Measurements from ENCODE around the gene POMGNT1.

DNA sequence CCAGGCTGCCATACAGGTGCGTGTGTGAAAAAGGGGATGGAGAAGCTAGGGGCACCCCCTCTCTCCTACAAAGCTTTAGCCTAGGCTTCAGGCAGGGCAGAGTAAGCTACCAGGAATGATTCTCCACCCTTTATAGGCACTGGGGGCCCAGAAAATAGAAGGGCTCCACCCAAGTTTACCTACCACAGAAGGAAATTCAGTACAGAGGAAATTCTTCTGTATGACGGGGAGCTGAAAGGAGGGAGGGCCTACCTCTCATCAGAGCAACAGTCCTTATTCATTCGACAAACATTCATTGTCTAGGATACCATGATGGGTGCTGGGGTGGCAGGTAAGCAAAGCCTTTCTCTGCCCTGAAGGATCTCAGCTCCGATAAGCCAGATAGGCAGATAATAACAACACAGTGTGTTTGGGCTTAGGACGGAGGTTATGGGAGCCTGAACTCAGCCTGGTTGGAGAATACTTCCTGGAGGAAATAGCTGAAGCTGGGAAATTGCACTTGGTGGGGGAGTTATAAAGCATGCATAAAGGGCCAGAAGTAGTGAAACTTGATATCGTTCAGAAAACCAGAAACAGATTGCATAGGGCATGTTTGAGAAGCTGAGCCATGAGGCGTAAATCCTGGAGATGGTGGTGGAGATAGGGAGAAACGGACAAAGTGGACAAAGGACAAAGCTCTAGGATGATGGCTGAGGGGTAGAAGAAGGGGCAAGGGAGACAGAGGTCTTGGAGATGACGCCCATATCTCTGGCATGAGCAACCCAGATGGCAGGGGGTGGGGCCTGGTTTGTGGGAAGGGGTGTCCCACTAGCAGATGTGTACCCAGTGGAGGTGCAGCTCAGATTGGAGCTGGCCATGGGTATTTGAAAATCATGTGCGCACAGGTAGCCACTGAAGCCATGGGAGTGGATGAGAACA is 16.6 kb downstream of the POMGNT1 start:
- TF ChIP-seq, protein P1, sequence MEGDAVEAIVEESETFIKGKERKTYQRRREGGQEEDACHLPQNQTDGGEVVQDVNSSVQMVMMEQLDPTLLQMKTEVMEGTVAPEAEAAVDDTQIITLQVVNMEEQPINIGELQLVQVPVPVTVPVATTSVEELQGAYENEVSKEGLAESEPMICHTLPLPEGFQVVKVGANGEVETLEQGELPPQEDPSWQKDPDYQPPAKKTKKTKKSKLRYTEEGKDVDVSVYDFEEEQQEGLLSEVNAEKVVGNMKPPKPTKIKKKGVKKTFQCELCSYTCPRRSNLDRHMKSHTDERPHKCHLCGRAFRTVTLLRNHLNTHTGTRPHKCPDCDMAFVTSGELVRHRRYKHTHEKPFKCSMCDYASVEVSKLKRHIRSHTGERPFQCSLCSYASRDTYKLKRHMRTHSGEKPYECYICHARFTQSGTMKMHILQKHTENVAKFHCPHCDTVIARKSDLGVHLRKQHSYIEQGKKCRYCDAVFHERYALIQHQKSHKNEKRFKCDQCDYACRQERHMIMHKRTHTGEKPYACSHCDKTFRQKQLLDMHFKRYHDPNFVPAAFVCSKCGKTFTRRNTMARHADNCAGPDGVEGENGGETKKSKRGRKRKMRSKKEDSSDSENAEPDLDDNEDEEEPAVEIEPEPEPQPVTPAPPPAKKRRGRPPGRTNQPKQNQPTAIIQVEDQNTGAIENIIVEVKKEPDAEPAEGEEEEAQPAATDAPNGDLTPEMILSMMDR (IDR thresholded peaks at IDR 0.05; ENCODE audit: extremely low read depth in 1 of 2, insufficient read depth in 1 of 2, low read depth in 1 of 2, low read length in 2 of 2) = no peak
- TF ChIP-seq MYC (IDR thresholded peaks at IDR 0.05; ENCODE audit: low read depth, low read length) (no peak), POLR2A (IDR thresholded peaks at IDR 0.05; ENCODE audit: low read depth, low read length) (no peak), POLR2AphosphoS5 (IDR thresholded peaks at IDR 0.05; ENCODE audit: insufficient read depth, low read depth, low read length) (no peak), EZH2 (IDR thresholded peaks at IDR 0.05; ENCODE audit: borderline replicate concordance, low read depth, low read length, severe bottlenecking) (no peak)
